MG63 (cell line): ENCODE results near the gene BCL7C. TPM values are rescaled to one million over a fixed set of nuclear protein-coding genes. Genes with fewer than 3 reads are reported as not detected.

Source experiments
- total RNA-seq: library from RNA; depleted of rRNA; stranded (reverse); fragments of >200 nt; shearing (Covaris generic); gene quantifications from 2 replicates; pipeline ENCODE4 v1.2.3, GENCODE V29; 2014; ENCODE audit warnings: low replicate concordance; rRNA removed

BCL7C gene
- total RNA-seq, 1 experiment from 2014 or later: 70.8 TPM

Other genes with a start within 250 kb of the BCL7C start
- 1.7 and 5.3 TPM in 2 replicates for gene PRR14, start 243.1 kb downstream of the BCL7C start, total RNA-seq
- 6.0 and 14.5 TPM in 2 replicates for gene FBRS, start 235.6 kb downstream of the BCL7C start, total RNA-seq
- gene SRCAP, start 194.9 kb downstream of the BCL7C start, total RNA-seq: 2.6 and 6.9 TPM in 2 replicates
- 18.3 and 25.2 TPM in 2 replicates for gene PHKG2, start 145.7 kb downstream of the BCL7C start, total RNA-seq
- 4.1 and 9.1 TPM in 2 replicates for gene CFAP119, start 132.0 kb downstream of the BCL7C start, total RNA-seq
- gene RNF40, start 131.8 kb downstream of the BCL7C start, total RNA-seq: 116 and 127 TPM in 2 replicates
- gene ZNF629, start 106.9 kb downstream of the BCL7C start, total RNA-seq: 10.3 and 13.6 TPM in 2 replicates
- gene CTF1, start 2.5 kb upstream of the BCL7C start, total RNA-seq: not detected in 2 replicates
- gene FBXL19, start 29.5 kb upstream of the BCL7C start, total RNA-seq: 19.5 and 31.2 TPM in 2 replicates
- 4.1 and 4.2 TPM in 2 replicates for gene ORAI3, start 55.0 kb upstream of the BCL7C start, total RNA-seq
- gene SETD1A, start 63.7 kb upstream of the BCL7C start, total RNA-seq: 0.17 and 0.76 TPM in 2 replicates
- gene HSD3B7, start 91.1 kb upstream of the BCL7C start, total RNA-seq: 2.1 and 5.0 TPM in 2 replicates
- gene STX1B, start 116.6 kb upstream of the BCL7C start, total RNA-seq: not detected in 2 replicates
- 31.6 and 47.1 TPM in 2 replicates for gene STX4, start 139.5 kb upstream of the BCL7C start, total RNA-seq
- 34.1 and 47.4 TPM in 2 replicates for gene ZNF668, start 180.2 kb upstream of the BCL7C start, total RNA-seq
- 11.4 and 11.5 TPM in 2 replicates for gene ZNF646, start 180.3 kb upstream of the BCL7C start, total RNA-seq
- gene PRSS53, start 194.9 kb upstream of the BCL7C start, total RNA-seq: 1.7 and 1.9 TPM in 2 replicates
- 146 and 155 TPM in 2 replicates for gene VKORC1, start 200.7 kb upstream of the BCL7C start, total RNA-seq
- 24.1 and 42.5 TPM in 2 replicates for gene BCKDK, start 214.3 kb upstream of the BCL7C start, total RNA-seq
- gene KAT8, start 223.6 kb upstream of the BCL7C start, total RNA-seq: 59.1 and 78.2 TPM in 2 replicates
- not detected in 2 replicates for gene PRSS8, start 241.7 kb upstream of the BCL7C start, total RNA-seq